Measurements from ENCODE around the gene GLI1.

Gene GLI1

GRCh38 chr12:57519796-57520052 is 60.1 kb downstream of the GLI1 start:
- H3K4me1 ChIP-seq (ENCODE audit: low read length): peaks cover 36% of the 10 kb centered on the region
- peak overlapping the region; percentile 87 for H3K27ac ChIP-seq (ENCODE audit: low read length)
- H3K79me2 ChIP-seq (ENCODE audit: low read length): peaks cover 42% of the 10 kb centered on the region
- TF ChIP-seq EZH2phosphoT487 (IDR thresholded peaks at IDR 0.05; ENCODE audit: low read depth): no peak
- TF ChIP-seq, protein P1, sequence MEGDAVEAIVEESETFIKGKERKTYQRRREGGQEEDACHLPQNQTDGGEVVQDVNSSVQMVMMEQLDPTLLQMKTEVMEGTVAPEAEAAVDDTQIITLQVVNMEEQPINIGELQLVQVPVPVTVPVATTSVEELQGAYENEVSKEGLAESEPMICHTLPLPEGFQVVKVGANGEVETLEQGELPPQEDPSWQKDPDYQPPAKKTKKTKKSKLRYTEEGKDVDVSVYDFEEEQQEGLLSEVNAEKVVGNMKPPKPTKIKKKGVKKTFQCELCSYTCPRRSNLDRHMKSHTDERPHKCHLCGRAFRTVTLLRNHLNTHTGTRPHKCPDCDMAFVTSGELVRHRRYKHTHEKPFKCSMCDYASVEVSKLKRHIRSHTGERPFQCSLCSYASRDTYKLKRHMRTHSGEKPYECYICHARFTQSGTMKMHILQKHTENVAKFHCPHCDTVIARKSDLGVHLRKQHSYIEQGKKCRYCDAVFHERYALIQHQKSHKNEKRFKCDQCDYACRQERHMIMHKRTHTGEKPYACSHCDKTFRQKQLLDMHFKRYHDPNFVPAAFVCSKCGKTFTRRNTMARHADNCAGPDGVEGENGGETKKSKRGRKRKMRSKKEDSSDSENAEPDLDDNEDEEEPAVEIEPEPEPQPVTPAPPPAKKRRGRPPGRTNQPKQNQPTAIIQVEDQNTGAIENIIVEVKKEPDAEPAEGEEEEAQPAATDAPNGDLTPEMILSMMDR (IDR thresholded peaks at IDR 0.05; ENCODE audit: low read depth, low read length): no peak
- H2AFZ ChIP-seq (ENCODE audit: low read depth, low read length): no peak overlapping the region
- H3K9ac ChIP-seq (ENCODE audit: low read length): peak overlapping the region; percentile 96
- H3K4me3 ChIP-seq (ENCODE audit: low read length): peak overlapping the region; percentile 90
- no peaks in the 10 kb centered on the region for H3K9me3 ChIP-seq (ENCODE audit: insufficient read depth, low read length)
- H3K4me2 ChIP-seq (ENCODE audit: low read length): peak overlapping the region; percentile 87
- peaks cover 34% of the 10 kb centered on the region for H4K20me1 ChIP-seq (ENCODE audit: insufficient read depth, low read length)
- H3K36me3 ChIP-seq (replicated peaks; ENCODE audit: low read depth, low read length): peaks cover 47% of the 10 kb centered on the region
- H3K27me3 ChIP-seq (ENCODE audit: low read depth, low read length): no peaks in the 10 kb centered on the region

GRCh38 chr12:57520053-57520818 is 60.7 kb downstream of the GLI1 start, which contains the start of gene DDIT3:
DDIT3 (minus strand) TSS chr12:57520514; CDS start chr12:57517406, 3,108 bp downstream.
- H3K36me3 ChIP-seq (replicated peaks; ENCODE audit: low read depth, low read length): peaks cover 44% of the 10 kb centered on the region
- H3K4me1 ChIP-seq (ENCODE audit: low read length): peaks cover 36% of the 10 kb centered on the region
- H3K27me3 ChIP-seq (ENCODE audit: low read depth, low read length): no peaks in the 10 kb centered on the region
- no peak for TF ChIP-seq EZH2phosphoT487 (IDR thresholded peaks at IDR 0.05; ENCODE audit: low read depth)
- TF ChIP-seq, protein P1 (IDR thresholded peaks at IDR 0.05; ENCODE audit: low read depth, low read length): no peak
- peak within 1 kb of the TSS; percentile 87 for H3K4me2 ChIP-seq (ENCODE audit: low read length)
- peak within 1 kb of the TSS; percentile 94 for H3K27ac ChIP-seq (ENCODE audit: low read length)
- peak within 1 kb of the TSS; percentile 94 for H3K4me3 ChIP-seq (ENCODE audit: low read length)
- H4K20me1 ChIP-seq (ENCODE audit: insufficient read depth, low read length): peaks cover 33% of the 10 kb centered on the region
- peak within 1 kb of the TSS; percentile 66; the same call in 1 of the 2 replicates for H2AFZ ChIP-seq (ENCODE audit: low read depth, low read length)
- H3K79me2 ChIP-seq (ENCODE audit: low read length): peaks cover 42% of the 10 kb centered on the region
- H3K9ac ChIP-seq (ENCODE audit: low read length): peak within 1 kb of the TSS; percentile 96
- H3K9me3 ChIP-seq (ENCODE audit: insufficient read depth, low read length): no peaks in the 10 kb centered on the region

GRCh38 chr12:57521525-57522010 is 62.0 kb downstream of the GLI1 start:
- peak overlapping the region; percentile 82; the same call in 1 of the 2 replicates for H2AFZ ChIP-seq (ENCODE audit: low read depth, low read length)
- peaks cover 28% of the 10 kb centered on the region for H4K20me1 ChIP-seq (ENCODE audit: insufficient read depth, low read length)
- peak overlapping the region; percentile 90 for H3K9ac ChIP-seq (ENCODE audit: low read length)
- peaks cover 36% of the 10 kb centered on the region for H3K4me1 ChIP-seq (ENCODE audit: low read length)
- peaks cover 42% of the 10 kb centered on the region for H3K79me2 ChIP-seq (ENCODE audit: low read length)
- peak overlapping the region; percentile 94 for H3K27ac ChIP-seq (ENCODE audit: low read length)
- H3K4me2 ChIP-seq (ENCODE audit: low read length): peak overlapping the region; percentile 69
- H3K36me3 ChIP-seq (replicated peaks; ENCODE audit: low read depth, low read length): peaks cover 36% of the 10 kb centered on the region
- peak overlapping the region; percentile 94 for H3K4me3 ChIP-seq (ENCODE audit: low read length)
- no peaks in the 10 kb centered on the region for H3K27me3 ChIP-seq (ENCODE audit: low read depth, low read length)
- TF ChIP-seq, protein P1 (IDR thresholded peaks at IDR 0.05; ENCODE audit: low read depth, low read length): no peak; the same call in 1 of the 2 replicates
- TF ChIP-seq EZH2phosphoT487 (IDR thresholded peaks at IDR 0.05; ENCODE audit: low read depth): no peak
- no peaks in the 10 kb centered on the region for H3K9me3 ChIP-seq (ENCODE audit: insufficient read depth, low read length)
